Choroid plexus epithelial cell (primary cell): ENCODE measurements around the gene N4BP2.

Experiments
- DNase-seq: peaks from one replicate; pipeline ENCODE4 v3.0.0-alpha.2; 2010; ENCODE audit warnings: low read depth
- H3K4me3 ChIP-seq: 2 replicates; pipeline ENCODE4 v1.5.1; 2011; ENCODE audit warnings: low read depth, mild to moderate bottlenecking, control low read depth, low read length, moderate library complexity
- CTCF ChIP-seq: conservative IDR thresholded peaks from 2 replicates; pipeline ENCODE4 v1.5.1; 2011; ENCODE audit warnings: low read depth, mild to moderate bottlenecking, control low read depth, inconsistent platforms, low read length, moderate library complexity

N4BP2 gene

GRCh38 chr4:40057586-40058091, 989 bp downstream of the N4BP2 start:
- H3K4me3 ChIP-seq = peak overlapping the region; percentile 85
- TF ChIP-seq CTCF = no peak
- peak; percentile 98 for DNase-seq

- DNase-seq = no peak
- peak overlapping the region; percentile 85 for H3K4me3 ChIP-seq
- TF ChIP-seq CTCF = no peak
These were observed 1.5 kb downstream of the N4BP2 start for GRCh38 chr4:40058121-40058520.

GRCh38 chr4:40058854-40059253, 2.2 kb downstream of the N4BP2 start:
- DNase-seq = no peak

GRCh38 chr4:40059362-40059761, 2.7 kb downstream of the N4BP2 start:
- H3K4me3 ChIP-seq = no peak overlapping the region
- DNase-seq = no peak
- TF ChIP-seq CTCF = no peak

More at GRCh38 chr4:40058854-40059253, 2.2 kb downstream of the N4BP2 start:
- TF ChIP-seq CTCF = no peak
- no peak overlapping the region for H3K4me3 ChIP-seq

- no peak for DNase-seq
- H3K4me3 ChIP-seq = no peak overlapping the region
- TF ChIP-seq CTCF = no peak
These were observed 8.4 kb downstream of the N4BP2 start for GRCh38 chr4:40065010-40065409.

- DNase-seq = no peak
- TF ChIP-seq CTCF = no peak
- H3K4me3 ChIP-seq = no peak overlapping the region
These were observed 10.0 kb downstream of the N4BP2 start for GRCh38 chr4:40066651-40067050.

GRCh38 chr4:40070387-40070786, 13.7 kb downstream of the N4BP2 start:
- DNase-seq = no peak
- no peak overlapping the region for H3K4me3 ChIP-seq
- no peak for TF ChIP-seq CTCF
